HG03280 (cell line): ENCODE data around the gene FBXO17.

Experiments used
- ATAC-seq: cut with Tn5 transposase; IDR thresholded peaks from one replicate; pipeline ENCODE4 v1.9.1; 2021; ENCODE audit warnings: mild to moderate bottlenecking, moderate library complexity; ENCODE audit not compliant: unreplicated experiment

The FBXO17 gene

GRCh38 chr19:38918526-38918925 lies 57.0 kb downstream of the FBXO17 start:
- ATAC-seq: no peak

GRCh38 chr19:38917921-38918491 lies 57.5 kb downstream of the FBXO17 start:
- no peak for ATAC-seq

GRCh38 chr19:38917516-38917915 lies 58.0 kb downstream of the FBXO17 start:
- no peak for ATAC-seq

- no peak for ATAC-seq
Measured at GRCh38 chr19:38915329-38916321, 59.9 kb downstream of the FBXO17 start.

- no peak for ATAC-seq
Measured at GRCh38 chr19:38913958-38914357, 61.6 kb downstream of the FBXO17 start.

GRCh38 chr19:38912600-38913514 lies 62.7 kb downstream of the FBXO17 start:
- ATAC-seq: no peak

GRCh38 chr19:38911388-38912001 lies 64.0 kb downstream of the FBXO17 start:
- ATAC-seq: no peak

GRCh38 chr19:38910488-38910887 lies 65.1 kb downstream of the FBXO17 start:
- ATAC-seq: no peak

- no peak for ATAC-seq
Measured at GRCh38 chr19:38908911-38909310, 66.6 kb downstream of the FBXO17 start.

GRCh38 chr19:38907670-38908069 lies 67.9 kb downstream of the FBXO17 start:
- no peak for ATAC-seq

GRCh38 chr19:38907227-38907626 lies 68.3 kb downstream of the FBXO17 start:
- no peak for ATAC-seq

GRCh38 chr19:38905620-38906019 lies 69.9 kb downstream of the FBXO17 start:
- no peak for ATAC-seq

- ATAC-seq: no peak
Measured at GRCh38 chr19:38904581-38905539, 70.7 kb downstream of the FBXO17 start.

GRCh38 chr19:38901683-38902082 lies 73.9 kb downstream of the FBXO17 start:
- no peak for ATAC-seq

- ATAC-seq: no peak
Measured at GRCh38 chr19:38900743-38901190, 74.8 kb downstream of the FBXO17 start.

- ATAC-seq: no peak
Measured at GRCh38 chr19:38900202-38900629, 75.3 kb downstream of the FBXO17 start.

GRCh38 chr19:38899447-38900201 lies 75.9 kb downstream of the FBXO17 start, which contains the start of the genes NFKBIB and SIRT2:
TSS of gene NFKBIB (plus strand) at chr19:38899969. CDS start at chr19:38900033, 64 bp downstream.
TSS of gene SIRT2 (minus strand) at chr19:38899618. CDS start at chr19:38899521, 97 bp downstream.
- peak; percentile 90 for ATAC-seq

GRCh38 chr19:38898788-38899446 lies 76.6 kb downstream of the FBXO17 start:
- no peak for ATAC-seq
